Measurements from ENCODE around the gene NEUROG1. TPM values are rescaled to one million over a fixed set of nuclear protein-coding genes. Genes with fewer than 3 reads are reported as not detected.

Gene NEUROG1
- polyA plus RNA-seq, 1 donor from 2014 or later = not detected

DNA sequence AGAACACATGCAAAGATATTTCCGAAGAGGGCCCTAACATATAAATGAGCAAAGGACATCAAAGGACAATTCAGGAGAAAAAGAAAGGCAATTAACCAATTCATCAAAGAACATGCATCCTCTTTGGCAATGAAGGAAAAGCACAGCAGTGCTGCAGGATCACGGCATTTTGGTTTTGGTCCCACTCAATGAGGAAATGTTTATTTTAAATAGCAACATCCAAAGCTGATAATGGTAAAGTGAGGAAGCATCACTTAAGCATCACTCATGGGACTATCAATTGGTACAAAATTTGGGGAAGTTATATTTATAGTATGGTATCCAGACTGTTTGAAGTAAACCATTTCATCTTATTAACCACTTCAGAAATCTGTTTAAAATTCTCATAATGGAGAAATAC, 48.5 kb upstream of the NEUROG1 start:
- Histone ChIP-seq H3K9me2 (ENCODE audit: insufficient read depth, low read length) (no peaks in the 10 kb centered on the region), H2AFZ (ENCODE audit: low read depth, low read length) (no peak overlapping the region), H3K36me3 (ENCODE audit: insufficient read depth, low read length) (no peaks in the 10 kb centered on the region), H3K9me3 (ENCODE audit: low read length) (no peaks in the 10 kb centered on the region), H3K4me3 (ENCODE audit: low read length) (no peak overlapping the region), H3K9ac (ENCODE audit: low read length) (no peak overlapping the region), H3K27ac (ENCODE audit: low read length) (no peak overlapping the region), H4K20me1 (ENCODE audit: insufficient read depth) (no peaks in the 10 kb centered on the region), H3K27me3 (ENCODE audit: insufficient read depth, low read depth, low read length) (peaks cover 7% of the 10 kb centered on the region), H3F3A (ENCODE audit: insufficient read depth, low read length, poor library complexity, severe bottlenecking) (no peaks in the 10 kb centered on the region), H3K4me2 (ENCODE audit: low read length) (no peak overlapping the region), H3K79me2 (replicated peaks; ENCODE audit: insufficient read depth, low read length) (no peaks in the 10 kb centered on the region)
- TF ChIP-seq RAD21 (conservative IDR thresholded peaks at IDR 0.05) = no peak
- TF ChIP-seq, protein P1, sequence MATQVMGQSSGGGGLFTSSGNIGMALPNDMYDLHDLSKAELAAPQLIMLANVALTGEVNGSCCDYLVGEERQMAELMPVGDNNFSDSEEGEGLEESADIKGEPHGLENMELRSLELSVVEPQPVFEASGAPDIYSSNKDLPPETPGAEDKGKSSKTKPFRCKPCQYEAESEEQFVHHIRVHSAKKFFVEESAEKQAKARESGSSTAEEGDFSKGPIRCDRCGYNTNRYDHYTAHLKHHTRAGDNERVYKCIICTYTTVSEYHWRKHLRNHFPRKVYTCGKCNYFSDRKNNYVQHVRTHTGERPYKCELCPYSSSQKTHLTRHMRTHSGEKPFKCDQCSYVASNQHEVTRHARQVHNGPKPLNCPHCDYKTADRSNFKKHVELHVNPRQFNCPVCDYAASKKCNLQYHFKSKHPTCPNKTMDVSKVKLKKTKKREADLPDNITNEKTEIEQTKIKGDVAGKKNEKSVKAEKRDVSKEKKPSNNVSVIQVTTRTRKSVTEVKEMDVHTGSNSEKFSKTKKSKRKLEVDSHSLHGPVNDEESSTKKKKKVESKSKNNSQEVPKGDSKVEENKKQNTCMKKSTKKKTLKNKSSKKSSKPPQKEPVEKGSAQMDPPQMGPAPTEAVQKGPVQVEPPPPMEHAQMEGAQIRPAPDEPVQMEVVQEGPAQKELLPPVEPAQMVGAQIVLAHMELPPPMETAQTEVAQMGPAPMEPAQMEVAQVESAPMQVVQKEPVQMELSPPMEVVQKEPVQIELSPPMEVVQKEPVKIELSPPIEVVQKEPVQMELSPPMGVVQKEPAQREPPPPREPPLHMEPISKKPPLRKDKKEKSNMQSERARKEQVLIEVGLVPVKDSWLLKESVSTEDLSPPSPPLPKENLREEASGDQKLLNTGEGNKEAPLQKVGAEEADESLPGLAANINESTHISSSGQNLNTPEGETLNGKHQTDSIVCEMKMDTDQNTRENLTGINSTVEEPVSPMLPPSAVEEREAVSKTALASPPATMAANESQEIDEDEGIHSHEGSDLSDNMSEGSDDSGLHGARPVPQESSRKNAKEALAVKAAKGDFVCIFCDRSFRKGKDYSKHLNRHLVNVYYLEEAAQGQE (IDR thresholded peaks at IDR 0.05; ENCODE audit: borderline replicate concordance) = no peak
- no peak for TF ChIP-seq SMC3 (conservative IDR thresholded peaks at IDR 0.05; ENCODE audit: poor library complexity)
- TF ChIP-seq TAF1 (IDR thresholded peaks at IDR 0.05; ENCODE audit: low read depth) = no peak
- TF ChIP-seq EZH2 (IDR thresholded peaks at IDR 0.05; ENCODE audit: borderline replicate concordance, insufficient read depth, low read length, poor library complexity, severe bottlenecking) = no peak
- no peak for TF ChIP-seq MXI1 (conservative IDR thresholded peaks at IDR 0.05; ENCODE audit: poor library complexity, severe bottlenecking)
- TF ChIP-seq EP300 (conservative IDR thresholded peaks at IDR 0.05; ENCODE audit: poor library complexity, severe bottlenecking) = no peak
- TF ChIP-seq, protein P2, sequence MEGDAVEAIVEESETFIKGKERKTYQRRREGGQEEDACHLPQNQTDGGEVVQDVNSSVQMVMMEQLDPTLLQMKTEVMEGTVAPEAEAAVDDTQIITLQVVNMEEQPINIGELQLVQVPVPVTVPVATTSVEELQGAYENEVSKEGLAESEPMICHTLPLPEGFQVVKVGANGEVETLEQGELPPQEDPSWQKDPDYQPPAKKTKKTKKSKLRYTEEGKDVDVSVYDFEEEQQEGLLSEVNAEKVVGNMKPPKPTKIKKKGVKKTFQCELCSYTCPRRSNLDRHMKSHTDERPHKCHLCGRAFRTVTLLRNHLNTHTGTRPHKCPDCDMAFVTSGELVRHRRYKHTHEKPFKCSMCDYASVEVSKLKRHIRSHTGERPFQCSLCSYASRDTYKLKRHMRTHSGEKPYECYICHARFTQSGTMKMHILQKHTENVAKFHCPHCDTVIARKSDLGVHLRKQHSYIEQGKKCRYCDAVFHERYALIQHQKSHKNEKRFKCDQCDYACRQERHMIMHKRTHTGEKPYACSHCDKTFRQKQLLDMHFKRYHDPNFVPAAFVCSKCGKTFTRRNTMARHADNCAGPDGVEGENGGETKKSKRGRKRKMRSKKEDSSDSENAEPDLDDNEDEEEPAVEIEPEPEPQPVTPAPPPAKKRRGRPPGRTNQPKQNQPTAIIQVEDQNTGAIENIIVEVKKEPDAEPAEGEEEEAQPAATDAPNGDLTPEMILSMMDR (IDR thresholded peaks at IDR 0.05; ENCODE audit: poor library complexity, severe bottlenecking) = no peak
- no peak for TF ChIP-seq POLR2AphosphoS5 (IDR thresholded peaks at IDR 0.05)

DNA sequence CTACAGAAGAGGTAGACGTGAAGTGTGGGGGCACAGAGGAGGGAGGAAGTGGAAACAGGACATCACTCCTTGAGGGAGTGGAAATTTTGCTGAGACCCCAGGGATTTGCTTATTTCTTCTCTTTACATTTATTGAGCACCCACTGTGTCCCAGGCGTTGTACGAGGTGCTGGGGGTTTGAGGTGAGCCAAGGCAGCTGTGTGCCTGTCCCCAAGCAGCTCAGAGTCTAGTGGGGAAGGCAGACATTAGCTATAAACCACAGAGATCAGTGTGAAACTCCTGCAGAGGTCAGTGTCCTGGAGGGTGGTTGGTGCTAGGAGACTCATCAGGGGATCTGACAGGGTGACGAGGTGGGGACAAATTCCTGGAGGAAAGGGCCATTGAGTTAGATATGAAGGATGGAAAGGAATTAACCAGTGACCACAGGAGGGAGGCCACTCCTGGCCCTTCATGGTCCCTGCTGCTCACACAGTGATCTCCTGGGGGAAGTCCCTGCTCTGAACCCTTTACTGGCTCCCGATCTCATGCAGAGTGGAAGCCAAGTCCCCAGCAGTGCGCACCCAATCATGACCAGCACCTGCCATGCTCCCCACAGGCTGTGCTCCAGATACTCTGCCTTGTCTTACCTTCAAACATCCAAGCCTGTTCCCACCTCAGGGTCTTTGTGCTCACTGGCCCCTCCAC, 46.5 kb upstream of the NEUROG1 start:
- no peak overlapping the region for H3K9ac ChIP-seq (ENCODE audit: low read length)
- TF ChIP-seq EZH2 (IDR thresholded peaks at IDR 0.05; ENCODE audit: borderline replicate concordance, insufficient read depth, low read length, poor library complexity, severe bottlenecking) (no peak), EP300 (conservative IDR thresholded peaks at IDR 0.05; ENCODE audit: poor library complexity, severe bottlenecking) (no peak), TAF1 (IDR thresholded peaks at IDR 0.05; ENCODE audit: low read depth) (no peak), RAD21 (conservative IDR thresholded peaks at IDR 0.05) (no peak), POLR2AphosphoS5 (IDR thresholded peaks at IDR 0.05) (no peak), MXI1 (conservative IDR thresholded peaks at IDR 0.05; ENCODE audit: poor library complexity, severe bottlenecking) (no peak), SMC3 (conservative IDR thresholded peaks at IDR 0.05; ENCODE audit: poor library complexity) (no peak)
- TF ChIP-seq, protein P1 (IDR thresholded peaks at IDR 0.05; ENCODE audit: borderline replicate concordance) = no peak
- TF ChIP-seq, protein P2 (IDR thresholded peaks at IDR 0.05; ENCODE audit: poor library complexity, severe bottlenecking) = no peak
- no peaks in the 10 kb centered on the region for H4K20me1 ChIP-seq (ENCODE audit: insufficient read depth)
- H3K9me2 ChIP-seq (ENCODE audit: insufficient read depth, low read length) = no peaks in the 10 kb centered on the region
- H3K79me2 ChIP-seq (replicated peaks; ENCODE audit: insufficient read depth, low read length) = no peaks in the 10 kb centered on the region
- H3K27me3 ChIP-seq (ENCODE audit: insufficient read depth, low read depth, low read length) = peaks cover 28% of the 10 kb centered on the region
- no peaks in the 10 kb centered on the region for H3K9me3 ChIP-seq (ENCODE audit: low read length)
- no peak overlapping the region for H3K27ac ChIP-seq (ENCODE audit: low read length)
- H3K4me3 ChIP-seq (ENCODE audit: low read length) = no peak overlapping the region
- H3F3A ChIP-seq (ENCODE audit: insufficient read depth, low read length, poor library complexity, severe bottlenecking) = no peaks in the 10 kb centered on the region
- H3K36me3 ChIP-seq (ENCODE audit: insufficient read depth, low read length) = no peaks in the 10 kb centered on the region
- H2AFZ ChIP-seq (ENCODE audit: low read depth, low read length) = no peak overlapping the region
- no peak overlapping the region for H3K4me2 ChIP-seq (ENCODE audit: low read length)
